NK-92 (cell line): ENCODE data around the gene NIT1.
"Not testable (repeated sequence)": the region's sequence is repeated elsewhere in the genome, so short reads cannot be mapped to it uniquely, and the experiment has no call there.

ENCODE experiments used
- DNase-seq: peaks from one replicate; lab custom pipeline; 2025; ENCODE audit not compliant: unreplicated experiment; lab: John Stamatoyannopoulos, UW

The NIT1 gene

DNA sequence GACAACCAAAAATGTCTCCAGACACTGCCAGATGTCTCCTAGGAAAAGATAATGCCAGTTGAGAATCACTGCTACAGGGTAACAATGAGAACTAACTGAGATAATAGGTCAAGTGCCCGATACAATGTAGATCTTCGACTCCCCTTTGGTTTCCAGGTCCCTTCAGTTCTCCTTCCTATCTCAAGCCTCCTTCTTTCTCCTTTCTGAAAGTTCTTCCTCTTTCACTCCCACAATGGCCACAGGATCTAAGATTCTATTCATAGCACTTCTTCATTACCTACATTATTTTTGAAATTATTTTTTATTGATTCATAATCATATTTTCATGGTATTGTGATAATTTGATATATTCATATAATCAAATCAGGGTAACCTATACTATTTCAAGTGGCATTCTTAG lies 6.4 kb upstream of the NIT1 start:
- no peak for DNase-seq

DNA sequence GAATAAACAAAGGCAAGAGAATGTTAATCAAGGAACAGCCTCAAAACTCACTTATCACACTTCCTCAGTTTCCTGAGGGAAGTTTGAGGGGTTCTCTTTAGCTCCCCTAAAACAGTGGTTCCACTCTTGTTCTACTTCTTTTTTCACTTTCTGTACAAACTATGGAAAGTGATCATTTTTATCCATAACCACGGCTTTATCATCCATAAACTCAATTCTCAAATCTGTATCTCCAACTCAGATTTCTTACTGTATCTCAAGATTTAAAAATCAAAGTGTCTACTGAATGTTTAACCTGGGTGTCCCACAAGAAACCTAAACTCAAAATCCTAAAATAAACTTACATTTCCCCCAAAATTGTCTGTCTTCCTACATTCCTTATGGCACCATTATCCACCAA lies 4.0 kb upstream of the NIT1 start:
- DNase-seq, result no peak

DNA sequence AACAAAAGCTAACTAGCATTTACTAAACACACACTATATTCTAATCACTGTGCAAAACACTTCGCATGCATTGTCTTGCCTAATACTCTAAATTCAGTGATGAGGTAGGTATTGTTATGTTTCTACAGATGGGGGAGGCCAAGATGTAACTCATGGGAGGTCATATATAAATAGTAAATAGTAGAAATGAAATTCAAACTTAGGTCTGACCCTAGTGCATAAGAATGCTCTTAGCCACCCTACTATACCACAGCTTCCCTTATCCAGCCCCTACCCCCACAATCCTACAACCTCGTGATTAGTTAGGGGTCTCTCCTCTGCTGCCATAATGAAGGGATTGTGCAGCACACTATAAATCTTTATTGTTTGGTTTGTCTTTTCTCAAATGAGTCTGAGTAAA lies 3.3 kb upstream of the NIT1 start:
- DNase-seq, result no peak

DNA sequence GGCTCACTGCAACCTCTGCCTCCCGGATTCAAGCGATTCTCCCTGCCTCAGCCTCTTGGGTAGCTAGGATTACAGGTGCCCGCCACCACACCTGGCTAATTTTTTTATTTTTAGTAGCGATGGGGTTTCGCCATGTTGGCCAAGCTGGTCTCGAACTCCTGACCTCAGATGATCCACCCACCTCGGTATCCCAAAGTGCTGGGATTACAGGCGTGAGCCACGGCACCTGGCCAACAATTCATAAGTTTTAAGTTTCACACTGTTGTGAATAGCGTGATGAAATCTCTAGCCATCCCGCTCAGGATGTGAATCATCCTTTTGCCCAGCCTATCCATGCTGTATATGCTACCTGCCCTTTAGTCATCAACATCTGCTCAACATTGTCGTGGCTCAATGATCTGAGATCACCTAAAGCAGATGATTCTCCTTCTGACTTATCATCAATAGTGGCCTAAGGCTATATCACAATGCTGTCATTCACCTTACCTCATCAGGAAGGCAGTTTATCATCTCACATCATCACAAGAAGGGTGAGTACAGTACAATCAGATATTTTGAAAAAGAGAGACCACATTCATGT lies 2.7 kb upstream of the NIT1 start:
- DNase-seq, result no peak

DNA sequence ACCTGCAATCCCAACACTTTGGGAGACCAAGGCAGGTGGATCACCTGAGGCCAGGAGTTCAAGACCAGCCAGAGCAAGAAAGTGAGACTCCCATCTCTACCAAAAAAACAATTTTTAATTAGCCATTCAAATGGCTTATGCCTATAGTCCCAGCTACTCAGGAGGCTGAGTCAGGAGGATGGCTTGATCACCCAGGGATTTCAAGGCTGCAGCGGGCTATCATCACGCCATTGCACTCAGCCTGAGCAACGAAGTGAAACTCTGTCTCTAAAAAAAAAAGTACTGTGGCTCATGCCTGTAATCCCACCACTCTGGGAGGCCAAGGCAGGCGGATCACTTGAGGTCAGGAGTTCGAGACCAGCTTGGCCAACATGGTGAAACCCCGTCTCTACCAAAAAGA lies 1.9 kb upstream of the NIT1 start:
- not testable (repeated sequence) for DNase-seq

DNA sequence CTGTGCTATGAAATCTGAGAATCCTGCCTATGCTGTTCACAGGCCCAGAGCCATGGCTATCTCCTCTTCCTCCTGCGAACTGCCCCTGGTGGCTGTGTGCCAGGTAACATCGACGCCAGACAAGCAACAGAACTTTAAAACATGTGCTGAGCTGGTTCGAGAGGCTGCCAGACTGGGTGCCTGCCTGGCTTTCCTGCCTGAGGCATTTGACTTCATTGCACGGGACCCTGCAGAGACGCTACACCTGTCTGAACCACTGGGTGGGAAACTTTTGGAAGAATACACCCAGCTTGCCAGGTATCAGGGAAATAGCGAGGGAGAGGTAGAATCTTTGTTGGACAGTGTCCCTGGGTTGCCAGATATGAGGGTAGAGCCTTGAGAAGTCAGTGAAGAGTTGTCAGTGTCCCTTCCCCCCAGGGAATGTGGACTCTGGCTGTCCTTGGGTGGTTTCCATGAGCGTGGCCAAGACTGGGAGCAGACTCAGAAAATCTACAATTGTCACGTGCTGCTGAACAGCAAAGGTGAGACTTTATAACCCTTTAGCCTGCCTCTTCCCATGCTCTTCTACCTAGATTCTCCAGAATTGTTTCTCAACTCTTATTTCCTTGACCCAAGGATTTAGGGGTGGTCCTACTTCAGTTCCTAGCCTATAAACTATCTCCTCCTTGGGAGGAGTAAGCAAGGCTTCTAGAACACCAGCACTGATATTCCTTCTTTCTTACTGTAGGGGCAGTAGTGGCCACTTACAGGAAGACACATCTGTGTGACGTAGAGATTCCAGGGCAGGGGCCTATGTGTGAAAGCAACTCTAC lies 1.4 kb downstream of the NIT1 start:
- DNase-seq, result no peak

DNA sequence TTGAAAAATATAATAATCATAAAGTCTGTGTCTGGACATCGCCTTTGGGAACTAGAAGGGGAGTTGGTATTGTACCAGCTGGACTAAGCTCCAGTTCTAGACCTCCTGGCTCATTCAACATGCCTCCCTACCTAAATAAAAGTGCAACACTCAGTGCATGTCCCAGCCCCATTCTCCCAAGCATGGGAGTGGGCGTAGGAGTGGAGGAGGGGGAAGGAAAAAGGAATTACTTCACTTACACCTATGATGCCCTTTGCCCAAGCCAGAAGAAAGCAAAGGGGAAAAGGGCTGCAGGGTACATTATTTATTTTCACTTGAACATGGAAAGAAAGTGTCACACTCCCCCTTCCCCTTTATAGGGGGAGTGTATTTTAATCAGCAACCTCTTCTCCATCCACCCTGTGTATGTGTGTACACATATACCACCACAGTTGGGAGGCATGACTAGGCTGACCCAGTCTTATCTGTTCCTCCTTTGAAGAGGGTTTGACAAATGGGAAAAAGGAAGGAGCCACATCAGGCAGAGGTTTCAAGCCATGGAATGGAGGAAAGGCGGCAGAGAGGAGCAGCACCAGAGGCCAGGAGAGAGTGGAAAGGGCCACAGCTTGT lies 3.2 kb downstream of the NIT1 start:
- no peak for DNase-seq

DNA sequence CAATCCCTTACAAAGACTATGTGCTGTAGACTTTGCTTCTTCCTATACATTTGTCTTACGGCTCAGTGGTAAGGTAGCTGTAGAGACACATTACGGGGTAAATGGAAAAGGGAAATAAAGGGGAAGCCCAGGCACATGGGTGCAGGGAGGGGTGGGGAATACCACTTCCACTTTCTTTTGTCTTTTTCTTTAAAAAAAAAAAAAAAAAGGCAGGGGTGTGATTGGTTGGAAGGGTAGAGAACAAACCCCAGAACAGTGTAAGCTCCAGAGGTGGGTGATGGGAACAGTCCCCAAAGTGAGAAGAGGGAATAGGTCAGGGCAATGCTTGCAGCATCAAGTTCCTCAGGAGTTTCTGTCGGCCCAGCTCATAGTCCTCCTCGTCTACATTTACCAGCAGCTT lies 3.9 kb downstream of the NIT1 start:
- DNase-seq, result no peak

DNA sequence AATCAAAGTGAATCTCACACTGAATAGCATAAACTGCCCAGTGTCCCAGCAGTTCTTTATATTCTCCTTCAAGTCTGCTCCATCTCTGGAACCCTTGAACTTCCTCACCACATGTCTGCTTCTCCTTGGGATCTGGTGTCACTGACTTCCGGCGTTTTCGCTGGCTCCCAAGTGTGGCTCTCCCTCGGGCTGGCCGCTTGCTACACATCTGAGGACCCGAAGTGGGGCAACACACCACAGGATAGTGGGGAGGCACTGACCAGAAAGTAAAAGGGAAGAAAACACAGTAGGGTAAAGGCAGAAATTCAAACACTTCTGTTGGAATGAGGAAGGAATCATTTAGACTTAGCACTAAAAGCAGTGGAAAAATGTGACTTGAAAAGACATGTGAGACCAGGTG lies 5.1 kb downstream of the NIT1 start:
- DNase-seq, result no peak

DNA sequence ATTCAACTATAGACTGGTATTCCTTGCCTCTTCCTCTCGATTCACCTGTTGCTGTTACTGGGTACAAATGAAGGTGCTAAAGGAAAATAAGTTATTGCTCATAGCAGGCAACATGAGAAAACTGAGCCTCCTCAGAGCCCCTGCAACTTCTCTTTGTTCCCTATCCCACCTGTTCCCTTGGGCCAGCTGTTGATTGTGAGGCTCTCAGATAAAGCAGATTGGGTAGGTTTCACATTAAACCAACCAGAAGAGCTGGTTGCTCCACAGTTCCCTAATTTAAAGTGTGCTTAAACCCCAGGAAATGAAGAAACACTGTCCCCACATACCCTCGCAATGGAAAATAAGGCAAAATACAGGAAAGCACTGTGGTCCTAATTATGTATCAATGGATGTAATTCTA lies 9.7 kb downstream of the NIT1 start:
- DNase-seq, result no peak

DNA sequence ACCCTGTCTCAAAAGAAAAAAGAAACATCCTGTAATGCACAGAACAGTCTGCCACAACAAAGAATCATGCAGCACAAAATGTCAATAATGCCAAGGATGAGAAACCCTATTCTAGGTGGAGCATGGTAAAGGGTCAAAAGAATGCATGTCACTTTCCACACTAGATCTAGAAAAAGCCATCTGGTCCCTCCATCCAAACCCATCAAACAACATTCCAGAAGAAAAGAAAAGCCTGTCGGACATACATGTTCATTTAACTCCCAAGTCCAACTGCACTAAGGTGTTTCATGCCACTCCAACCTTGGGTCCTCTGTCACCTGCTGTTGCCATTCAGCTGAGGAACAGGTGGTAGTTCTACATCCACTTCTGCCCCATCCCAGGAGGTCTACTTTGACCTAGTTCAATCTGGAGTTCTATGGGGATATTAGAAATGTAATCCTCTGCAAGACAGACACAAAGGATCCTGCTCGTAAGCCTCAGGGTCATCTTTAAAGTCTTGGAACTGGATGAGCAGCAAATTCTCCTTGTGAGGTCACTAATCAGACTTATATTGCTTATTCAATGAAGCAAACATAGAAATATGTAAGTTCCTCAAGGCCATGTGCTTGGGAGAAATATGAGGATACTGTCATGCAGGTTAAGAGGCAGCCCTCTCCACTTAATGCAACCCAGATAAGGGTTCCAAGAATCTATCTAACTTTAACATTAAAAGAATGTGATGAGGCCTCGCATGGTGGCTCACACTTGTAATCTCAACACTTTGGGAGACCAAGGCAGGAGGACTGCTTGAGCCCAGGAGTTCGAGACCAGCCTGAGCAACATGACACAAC lies 10.9 kb downstream of the NIT1 start:
- DNase-seq, result no peak

DNA sequence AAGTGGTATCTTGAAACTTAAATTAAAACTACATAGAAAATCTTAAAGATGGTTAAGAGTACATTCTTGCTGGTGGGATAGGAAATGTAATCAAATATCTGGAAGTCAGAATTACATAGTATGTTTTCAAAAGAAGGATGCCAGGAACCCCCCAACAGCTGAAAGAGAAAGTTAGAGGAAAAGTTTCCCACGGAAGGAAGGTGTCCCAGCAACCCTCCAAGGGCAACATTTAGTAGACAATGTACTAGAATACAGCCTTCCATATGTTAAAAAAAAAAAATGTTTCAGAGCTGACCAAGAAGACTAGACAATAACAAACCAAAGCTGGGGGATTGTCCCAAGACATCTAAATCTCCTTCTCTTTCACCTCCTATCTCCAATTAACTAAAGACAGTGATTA lies 12.4 kb downstream of the NIT1 start:
- no peak for DNase-seq

DNA sequence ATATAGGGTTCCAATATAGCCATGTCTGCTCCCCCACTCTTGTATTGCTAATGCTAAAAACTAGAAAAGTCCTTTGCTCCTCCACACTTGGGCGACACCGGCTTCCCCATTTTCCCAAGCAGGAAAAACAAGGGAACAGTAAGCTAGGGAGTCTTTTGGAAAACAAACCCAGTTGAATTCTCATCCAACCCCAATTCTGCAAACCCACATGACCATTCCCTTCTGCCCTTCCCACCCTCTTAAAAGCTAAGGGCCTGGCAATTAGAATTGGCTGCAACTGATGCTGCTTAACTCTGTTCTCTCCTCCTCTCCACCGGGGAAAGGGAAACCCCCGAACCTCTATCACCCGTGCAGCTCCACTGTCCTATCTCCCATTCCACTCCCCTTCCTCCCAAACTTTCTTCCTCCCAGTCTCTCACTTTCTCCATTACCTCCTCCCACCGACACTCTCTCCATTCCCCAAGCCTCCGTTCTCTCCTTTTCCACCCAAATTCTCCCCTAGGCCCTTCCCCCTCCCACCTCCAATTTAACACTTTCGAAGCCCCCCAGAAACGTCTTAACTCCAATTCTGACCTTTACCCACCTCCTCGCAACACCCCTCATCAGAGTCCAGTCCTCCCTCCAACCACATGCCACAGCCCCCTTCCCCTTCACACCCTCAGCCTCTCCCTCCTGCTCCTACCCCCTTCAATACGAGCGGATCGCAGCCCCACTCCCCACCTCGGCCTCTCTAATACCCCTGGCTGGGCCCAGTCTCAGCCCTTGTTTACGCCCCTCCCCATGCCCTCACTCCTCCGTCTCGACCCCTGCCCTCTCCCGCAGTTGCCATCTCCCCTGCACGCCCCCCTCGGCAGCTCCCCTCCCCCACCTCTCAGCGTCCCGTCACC lies 13.9 kb downstream of the NIT1 start:
- no peak for DNase-seq

DNA sequence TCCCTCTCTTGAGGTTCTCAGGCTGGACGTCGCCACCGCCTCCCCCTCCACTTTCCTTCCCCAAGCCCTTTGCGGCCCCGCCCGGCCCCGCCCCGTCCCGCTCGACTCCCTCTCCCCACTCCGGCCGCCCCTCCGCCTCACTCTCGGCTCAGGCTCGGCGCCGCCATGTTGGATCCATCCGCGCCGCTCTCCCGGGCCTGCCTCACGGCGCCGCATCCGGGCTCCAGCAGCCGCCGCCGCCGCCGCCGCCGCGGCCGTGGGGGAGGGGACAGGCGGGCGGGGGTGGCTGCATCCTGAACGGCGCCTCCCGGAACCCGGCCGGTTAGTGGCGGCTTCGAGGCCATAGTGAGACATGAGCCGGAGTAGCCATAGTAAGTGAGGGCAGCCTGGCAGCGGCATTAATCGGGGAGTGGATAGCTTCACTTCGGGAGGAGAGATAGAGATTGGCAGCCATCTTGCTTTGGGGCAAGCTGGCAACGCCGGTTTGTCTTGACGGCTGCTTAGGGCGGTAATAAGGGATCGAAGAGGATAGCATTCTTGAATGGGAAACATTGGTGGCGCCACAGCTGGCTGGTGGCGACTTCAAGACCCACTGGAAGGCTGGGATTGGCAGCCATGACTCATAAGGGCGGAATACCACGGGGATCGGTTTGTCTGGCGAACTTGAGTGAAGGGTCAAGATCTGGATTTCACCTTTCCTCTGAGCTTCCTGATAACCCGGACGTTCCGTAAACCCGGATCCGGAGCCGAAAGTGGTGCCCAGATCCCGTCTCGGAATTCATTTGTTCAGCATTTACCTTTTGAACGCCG lies 14.7 kb downstream of the NIT1 start, which contains the start of gene DEDD:
DEDD (minus strand) TSS at position 258 of the 810 bp plus-strand sequence. CDS start 8,205 bp downstream, outside the sequence.
- peak; percentile 45 for DNase-seq

DNA sequence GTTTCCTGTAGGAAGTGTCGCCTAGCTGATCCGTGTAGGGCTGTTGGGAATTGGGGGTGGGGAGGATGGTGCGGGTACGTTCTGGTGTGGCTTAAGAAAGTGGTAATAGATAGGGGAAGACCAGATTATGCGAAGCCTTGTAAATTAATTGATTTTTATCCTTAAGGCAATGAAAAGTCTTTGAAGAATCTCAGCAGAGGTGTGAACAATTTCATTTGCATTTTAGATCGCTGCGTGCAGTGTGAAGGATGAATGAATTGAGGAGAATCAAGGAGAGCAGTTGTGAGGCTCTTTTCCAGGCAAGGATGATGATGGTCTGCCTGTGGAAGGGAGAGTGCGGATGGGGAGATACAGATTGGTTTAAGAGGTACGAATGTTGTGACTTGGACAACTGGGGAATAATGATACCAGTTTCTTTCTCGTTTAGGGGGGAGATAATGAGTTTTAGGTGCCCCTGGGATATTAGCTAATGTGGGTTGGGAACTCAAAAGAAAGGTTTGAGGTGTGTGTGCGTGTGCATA lies 15.4 kb downstream of the NIT1 start:
- DNase-seq, result no peak

DNA sequence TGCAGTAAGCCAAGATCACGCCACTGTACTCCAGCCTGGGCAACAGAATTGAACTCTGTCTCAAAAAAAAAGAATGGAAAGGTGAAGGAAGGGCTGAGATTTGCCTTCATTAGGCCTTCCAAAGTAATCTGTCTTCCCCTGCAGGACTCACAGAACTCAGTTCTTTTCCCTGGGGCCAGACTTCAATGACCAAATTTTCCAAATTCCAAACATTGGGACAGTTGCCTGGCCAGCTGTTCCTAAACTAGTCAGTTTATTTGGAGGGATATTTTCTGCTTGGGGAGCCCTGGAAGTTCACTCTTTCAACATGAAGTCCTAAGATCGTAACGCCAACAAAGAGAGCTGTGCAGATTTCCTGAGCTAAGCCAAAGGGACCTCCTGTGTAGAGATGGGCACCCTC lies 20.0 kb downstream of the NIT1 start:
- no peak for DNase-seq

DNA sequence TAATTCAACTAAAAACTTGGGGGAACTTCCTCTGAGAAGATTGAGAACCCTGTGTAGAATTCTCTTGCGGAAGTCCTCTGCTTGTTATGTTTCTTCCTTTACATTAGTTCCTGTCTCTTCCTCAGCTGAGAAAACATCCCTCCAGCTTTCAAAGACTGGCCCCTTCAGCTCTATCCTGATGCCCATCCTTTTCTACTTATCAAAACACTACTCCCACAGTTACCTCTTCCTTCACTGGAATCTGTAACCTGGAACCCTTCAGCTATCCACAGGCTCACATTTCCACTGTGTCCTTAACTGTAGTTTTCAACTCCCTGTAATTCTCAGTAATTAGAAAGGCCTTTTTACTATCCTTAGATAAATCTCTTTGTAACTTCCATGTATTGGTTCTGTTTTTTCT lies 20.5 kb downstream of the NIT1 start:
- no peak for DNase-seq

DNA sequence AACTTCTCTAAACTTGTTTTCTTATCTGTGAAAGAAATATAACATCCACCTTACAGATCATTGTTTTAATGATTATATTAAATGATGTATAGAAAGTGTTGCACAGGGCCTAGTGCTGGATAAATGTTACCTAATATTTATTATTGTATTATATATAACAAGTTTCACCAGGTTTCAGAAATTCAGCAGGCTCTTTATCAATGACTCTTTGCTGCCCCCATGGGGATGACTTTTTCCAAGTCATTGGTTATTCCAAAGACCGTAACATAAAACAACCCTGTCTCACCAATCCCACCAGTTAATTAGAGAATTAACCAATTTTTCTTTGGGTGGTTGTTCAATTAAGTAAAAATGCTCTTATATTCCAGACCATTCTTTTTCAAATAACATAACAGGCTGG lies 21.9 kb downstream of the NIT1 start:
- no peak for DNase-seq

DNA sequence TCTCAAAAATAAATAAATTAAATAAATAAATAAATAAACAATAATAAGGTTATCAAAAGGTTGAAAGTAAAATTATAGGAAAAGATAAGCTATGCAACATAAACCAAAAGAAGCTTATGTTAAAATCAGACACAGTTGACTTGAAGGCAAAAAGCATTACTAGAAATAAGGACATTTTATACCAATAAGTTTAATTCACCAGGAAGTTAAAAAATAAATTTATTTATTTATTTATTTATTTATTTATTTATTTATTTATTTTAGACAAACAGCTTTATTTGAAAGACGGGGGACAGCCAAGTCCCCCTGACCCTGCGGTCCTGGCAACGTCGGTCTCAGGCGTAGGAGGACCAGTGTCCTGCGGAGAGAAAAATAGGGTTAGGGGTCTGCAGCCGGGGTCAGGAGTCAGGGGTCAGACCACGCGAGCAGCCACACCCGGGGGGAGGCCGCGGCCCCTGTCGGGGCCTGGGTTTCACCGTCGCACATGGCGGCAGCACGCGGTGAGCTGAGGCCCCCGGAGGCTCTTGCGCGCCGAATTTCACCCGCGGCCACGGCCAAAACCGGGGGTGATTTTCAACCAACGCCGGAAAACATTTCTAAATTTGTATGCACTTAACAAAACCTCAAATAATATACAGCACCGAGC lies 23.0 kb downstream of the NIT1 start:
- no peak for DNase-seq
